Loucy (cell line): ENCODE results near the gene DDIT4.

ENCODE experiments used
- H2AFZ ChIP-seq: fragments of 200-600 bp; sonication (generic); 2 replicates; pipeline ENCODE4 v1.6.0; 2016; ENCODE audit warnings: antibody characterized with exemption, mild to moderate bottlenecking, low read length, moderate library complexity
- H3F3A ChIP-seq: fragments of 200-600 bp; 2 replicates; pipeline ENCODE4 v1.6.0; 2016; ENCODE audit warnings: antibody characterized with exemption, low read depth, mild to moderate bottlenecking
- H3K27me3 ChIP-seq: fragments of 200-600 bp; sonication (generic); 2 replicates; pipeline ENCODE4 v1.6.1; 2014; ENCODE audit warnings: low read length, mild to moderate bottlenecking; ENCODE audit not compliant: insufficient read depth, poor library complexity, severe bottlenecking
- H3K36me3 ChIP-seq: fragments of 200-600 bp; sonication (generic); 2 replicates; pipeline ENCODE4 v1.6.1; 2016; ENCODE audit warnings: low read length; ENCODE audit not compliant: insufficient read depth
- H3K4me1 ChIP-seq: fragments of 200-600 bp; sonication (generic); 2 replicates; pipeline ENCODE4 v1.5.1; 2014; ENCODE audit warnings: low read length, mild to moderate bottlenecking; ENCODE audit not compliant: insufficient read depth, poor library complexity, severe bottlenecking
- H3K4me2 ChIP-seq: fragments of 200-600 bp; sonication (generic); 2 replicates; pipeline ENCODE4 v1.6.0; 2014; ENCODE audit warnings: antibody characterized with exemption, low read length, low read depth, mild to moderate bottlenecking; ENCODE audit not compliant: poor library complexity, severe bottlenecking
- H3K4me3 ChIP-seq: fragments of 200-600 bp; sonication (generic); 2 replicates; pipeline ENCODE4 v1.5.1; 2014; ENCODE audit warnings: low read length, mild to moderate bottlenecking, mixed read lengths; ENCODE audit not compliant: poor library complexity, severe bottlenecking
- H3K79me2 ChIP-seq: fragments of 200-600 bp; sonication (generic); 2 replicates; pipeline ENCODE4 v1.6.1; 2014; ENCODE audit warnings: low read length; ENCODE audit not compliant: insufficient read depth
- H3K9ac ChIP-seq: fragments of 200-600 bp; sonication (generic); 2 replicates; pipeline ENCODE4 v1.6.0; 2014; ENCODE audit warnings: mild to moderate bottlenecking, low read depth, low read length, moderate library complexity; ENCODE audit not compliant: poor library complexity, severe bottlenecking
- H3K9me2 ChIP-seq: fragments of 200-600 bp; sonication (generic); replicated peaks from 2 replicates; pipeline ENCODE4 v1.6.1; 2016; ENCODE audit warnings: low read depth, low read length, mixed read lengths
- H3K9me3 ChIP-seq: fragments of 200-600 bp; sonication (generic); 2 replicates; pipeline ENCODE4 v1.6.1; 2014; ENCODE audit warnings: mild to moderate bottlenecking, antibody characterized with exemption, low read length, low read depth; ENCODE audit not compliant: insufficient read depth
- H4K20me1 ChIP-seq: fragments of 200-600 bp; sonication (generic); 2 replicates; pipeline ENCODE4 v1.6.0; 2014; ENCODE audit warnings: antibody characterized with exemption, low read length, mild to moderate bottlenecking; ENCODE audit not compliant: insufficient read depth, poor library complexity, severe bottlenecking
- EZH2phosphoT487 ChIP-seq: fragments of 200-600 bp; IDR thresholded peaks from 2 replicates; pipeline ENCODE4 v1.6.1; 2018; ENCODE audit warnings: antibody characterized with exemption, mild to moderate bottlenecking, moderate library complexity, borderline replicate concordance
- TF ChIP-seq, protein P1 (sequence below): fragments of 200-600 bp; sonication (generic); conservative IDR thresholded peaks from 2 replicates; pipeline ENCODE4 v1.5.1; 2014; ENCODE audit warnings: mild to moderate bottlenecking, antibody characterized with exemption, low read length

The DDIT4 gene

DNA sequence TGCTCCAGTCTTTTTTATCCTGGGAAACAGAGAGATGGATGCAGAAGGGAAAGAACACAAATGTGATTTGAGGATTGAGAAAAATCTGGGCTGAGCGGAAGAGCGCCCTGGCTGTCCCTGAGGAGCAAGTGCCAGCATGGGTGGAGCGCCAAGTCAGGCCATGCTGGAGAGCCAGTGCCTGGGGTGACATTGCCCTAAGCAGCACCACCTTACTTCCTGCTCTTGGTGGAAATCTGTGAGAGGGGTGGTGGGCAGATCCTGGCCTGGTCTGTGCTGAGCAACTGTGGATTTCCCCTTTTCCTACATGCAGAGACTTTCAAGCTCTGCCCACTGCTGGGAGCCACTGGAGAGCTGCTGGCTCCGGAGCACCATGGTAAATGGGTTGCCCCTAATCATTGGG, 36.9 kb downstream of the DDIT4 start:
- Histone ChIP-seq H3K9me2 (no peaks in the 10 kb centered on the region), H3K4me1 (peaks cover 45% of the 10 kb centered on the region), H3K4me3 (no peak overlapping the region), H4K20me1 (no peaks in the 10 kb centered on the region), H2AFZ (no peak overlapping the region), H3F3A (peaks cover 3% of the 10 kb centered on the region; the same call in 1 of the 2 replicates), H3K9me3 (no peaks in the 10 kb centered on the region), H3K27me3 (no peaks in the 10 kb centered on the region), H3K9ac (peak overlapping the region; percentile 56), H3K79me2 (no peaks in the 10 kb centered on the region), H3K36me3 (no peaks in the 10 kb centered on the region), H3K4me2 (no peak overlapping the region)
- no peak for TF ChIP-seq EZH2phosphoT487
- TF ChIP-seq, protein P1, sequence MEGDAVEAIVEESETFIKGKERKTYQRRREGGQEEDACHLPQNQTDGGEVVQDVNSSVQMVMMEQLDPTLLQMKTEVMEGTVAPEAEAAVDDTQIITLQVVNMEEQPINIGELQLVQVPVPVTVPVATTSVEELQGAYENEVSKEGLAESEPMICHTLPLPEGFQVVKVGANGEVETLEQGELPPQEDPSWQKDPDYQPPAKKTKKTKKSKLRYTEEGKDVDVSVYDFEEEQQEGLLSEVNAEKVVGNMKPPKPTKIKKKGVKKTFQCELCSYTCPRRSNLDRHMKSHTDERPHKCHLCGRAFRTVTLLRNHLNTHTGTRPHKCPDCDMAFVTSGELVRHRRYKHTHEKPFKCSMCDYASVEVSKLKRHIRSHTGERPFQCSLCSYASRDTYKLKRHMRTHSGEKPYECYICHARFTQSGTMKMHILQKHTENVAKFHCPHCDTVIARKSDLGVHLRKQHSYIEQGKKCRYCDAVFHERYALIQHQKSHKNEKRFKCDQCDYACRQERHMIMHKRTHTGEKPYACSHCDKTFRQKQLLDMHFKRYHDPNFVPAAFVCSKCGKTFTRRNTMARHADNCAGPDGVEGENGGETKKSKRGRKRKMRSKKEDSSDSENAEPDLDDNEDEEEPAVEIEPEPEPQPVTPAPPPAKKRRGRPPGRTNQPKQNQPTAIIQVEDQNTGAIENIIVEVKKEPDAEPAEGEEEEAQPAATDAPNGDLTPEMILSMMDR: no peak

DNA sequence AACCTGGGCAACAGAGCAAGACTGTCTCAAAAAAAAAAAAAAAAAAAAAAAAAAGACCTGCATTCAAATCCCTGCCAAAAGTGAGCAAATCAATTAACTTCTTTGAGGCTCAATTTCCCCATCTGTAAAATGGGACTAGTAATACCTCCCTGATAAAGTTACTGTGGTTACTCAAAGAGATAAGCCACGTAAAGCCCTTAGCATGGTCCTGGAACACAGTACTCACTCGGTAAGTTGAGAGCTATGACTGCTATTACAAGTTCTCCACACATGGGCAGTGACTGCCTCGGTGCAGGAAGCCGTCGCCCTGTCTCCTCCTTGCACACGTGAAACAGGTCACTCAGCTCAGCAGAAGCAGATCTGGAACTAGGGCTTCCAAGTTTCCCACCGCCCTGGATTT, 37.9 kb downstream of the DDIT4 start:
- Histone ChIP-seq H3K9me2 (no peaks in the 10 kb centered on the region), H3K4me3 (no peak overlapping the region), H3K27me3 (no peaks in the 10 kb centered on the region), H3F3A (no peaks in the 10 kb centered on the region), H3K4me1 (peaks cover 49% of the 10 kb centered on the region), H3K4me2 (no peak overlapping the region), H3K9ac (no peak overlapping the region), H3K9me3 (no peaks in the 10 kb centered on the region), H2AFZ (no peak overlapping the region), H3K79me2 (no peaks in the 10 kb centered on the region), H3K36me3 (no peaks in the 10 kb centered on the region), H4K20me1 (no peaks in the 10 kb centered on the region)
- TF ChIP-seq, protein P1: no peak
- no peak for TF ChIP-seq EZH2phosphoT487

DNA sequence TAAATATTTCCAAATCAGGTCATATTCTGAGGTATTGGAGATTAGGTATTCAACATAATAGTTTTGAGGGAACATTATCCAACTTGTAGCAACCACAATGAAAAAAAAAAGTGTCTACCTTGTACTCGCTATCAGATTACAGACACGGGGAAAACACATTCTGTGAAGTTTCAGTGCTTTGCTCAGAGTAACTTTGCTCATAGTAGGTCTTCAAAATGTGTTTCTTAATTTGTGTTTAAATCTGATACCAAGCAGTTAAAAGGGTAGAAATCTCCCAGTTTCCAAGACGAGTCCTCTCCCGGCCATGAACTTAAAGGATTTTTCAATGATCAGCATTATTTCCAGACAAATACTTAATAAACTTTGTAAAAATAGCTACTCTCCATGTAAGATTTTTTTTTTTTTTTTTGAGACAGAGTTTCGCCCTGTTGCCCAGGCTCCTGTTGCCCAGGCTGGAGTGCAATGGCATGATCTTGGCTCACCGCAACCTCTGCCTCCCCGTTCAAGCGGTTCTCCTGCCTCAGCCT, 39.2 kb downstream of the DDIT4 start:
- H3K27me3 ChIP-seq: no peaks in the 10 kb centered on the region
- TF ChIP-seq, protein P1: no peak
- no peak for TF ChIP-seq EZH2phosphoT487
- H3K79me2 ChIP-seq: no peaks in the 10 kb centered on the region
- no peaks in the 10 kb centered on the region for H3F3A ChIP-seq
- no peaks in the 10 kb centered on the region for H3K36me3 ChIP-seq
- H3K9me3 ChIP-seq: no peaks in the 10 kb centered on the region
- no peak overlapping the region for H3K4me2 ChIP-seq
- no peak overlapping the region for H3K4me3 ChIP-seq
- H3K9me2 ChIP-seq: no peaks in the 10 kb centered on the region
- H3K4me1 ChIP-seq: peaks cover 56% of the 10 kb centered on the region
- H3K9ac ChIP-seq: no peak overlapping the region
- H2AFZ ChIP-seq: no peak overlapping the region
- H4K20me1 ChIP-seq: no peaks in the 10 kb centered on the region
